Iris pigment epithelial cell (primary cell): ENCODE results near the gene SLAMF1.

ENCODE experiments used
- DNase-seq: peaks from one replicate; pipeline ENCODE4 v3.0.0-alpha.2; 2011; ENCODE audit warnings: low read depth

The SLAMF1 gene

GRCh38 chr1:160665330-160666078, 18.7 kb upstream of the SLAMF1 start:
- DNase-seq: peak; percentile 31

GRCh38 chr1:160664573-160665051, 17.8 kb upstream of the SLAMF1 start:
- no peak for DNase-seq

GRCh38 chr1:160662910-160663309, 16.1 kb upstream of the SLAMF1 start:
- DNase-seq: no peak

DNA sequence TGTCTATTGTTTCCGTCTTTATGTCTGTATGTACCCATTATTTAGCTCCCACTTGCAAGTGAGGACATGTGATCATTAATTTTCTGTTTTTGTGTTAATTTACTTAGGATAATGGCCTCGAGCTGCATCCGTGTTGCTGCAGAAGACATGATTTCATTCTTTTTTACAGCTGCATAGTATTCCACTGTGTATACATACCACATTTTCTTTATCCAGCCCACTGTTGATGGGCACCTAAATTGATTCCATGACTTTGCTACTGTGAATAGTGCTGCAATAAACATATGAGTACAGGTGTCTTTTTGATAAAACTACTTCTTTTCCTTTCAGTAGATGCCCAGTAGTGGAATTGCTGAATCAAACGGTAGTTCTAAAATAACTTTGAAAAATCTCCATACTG, 12.7 kb upstream of the SLAMF1 start:
- no peak for DNase-seq

DNA sequence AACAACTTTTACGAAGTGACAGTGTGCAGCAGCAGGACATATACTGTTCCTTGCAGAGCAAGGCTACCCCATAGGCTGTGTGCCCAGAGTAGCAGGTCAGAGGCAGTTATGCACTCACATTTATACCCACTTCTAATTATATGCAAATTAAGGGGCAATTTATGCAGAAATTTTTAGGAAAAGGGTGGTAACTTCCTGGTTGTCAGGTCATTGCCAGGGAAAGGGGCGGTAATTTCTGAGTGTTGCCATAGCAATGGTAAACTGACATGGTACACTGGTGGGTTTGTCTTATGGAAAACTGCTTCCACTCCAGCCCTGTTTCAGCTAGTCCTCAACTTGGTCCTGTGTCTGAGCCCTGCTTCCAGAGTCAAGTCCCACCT, 12.0 kb upstream of the SLAMF1 start:
- no peak for DNase-seq

DNA sequence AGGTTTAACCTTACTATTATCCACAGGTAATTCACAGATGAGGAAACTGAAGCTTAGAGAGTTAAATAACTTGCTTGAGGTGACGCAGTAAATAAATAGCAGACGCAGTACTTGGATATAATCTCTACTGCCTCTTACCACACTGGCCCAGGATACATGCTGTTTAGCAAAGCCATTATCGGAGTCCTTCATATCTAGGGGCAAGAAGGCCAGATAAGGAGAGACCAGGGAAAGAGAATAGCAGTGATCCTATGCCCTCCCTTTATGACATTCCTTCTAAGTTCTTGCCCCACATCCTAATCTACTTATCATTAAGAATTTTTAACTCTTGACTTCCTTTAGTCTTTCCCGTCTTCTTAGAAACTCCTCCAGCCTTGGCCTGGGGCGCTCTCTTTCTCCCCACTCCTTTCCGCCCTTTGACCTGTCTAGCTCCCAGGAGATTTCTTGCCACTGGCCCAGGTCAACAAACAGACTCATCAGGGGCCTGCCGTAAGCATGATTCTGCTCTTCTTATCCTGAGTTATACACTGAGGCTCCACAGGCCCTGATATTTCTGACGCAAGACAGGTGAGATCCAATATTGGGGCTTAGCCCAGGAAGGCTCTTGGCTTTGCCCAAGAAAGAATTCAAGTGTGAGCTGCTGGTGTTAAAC, 11.4 kb upstream of the SLAMF1 start:
- no peak for DNase-seq

- peak; percentile 76 for DNase-seq
Observed at GRCh38 chr1:160657250-160657781, 10.5 kb upstream of the SLAMF1 start.

- no peak for DNase-seq
Observed at GRCh38 chr1:160656737-160657136, 9.9 kb upstream of the SLAMF1 start.

DNA sequence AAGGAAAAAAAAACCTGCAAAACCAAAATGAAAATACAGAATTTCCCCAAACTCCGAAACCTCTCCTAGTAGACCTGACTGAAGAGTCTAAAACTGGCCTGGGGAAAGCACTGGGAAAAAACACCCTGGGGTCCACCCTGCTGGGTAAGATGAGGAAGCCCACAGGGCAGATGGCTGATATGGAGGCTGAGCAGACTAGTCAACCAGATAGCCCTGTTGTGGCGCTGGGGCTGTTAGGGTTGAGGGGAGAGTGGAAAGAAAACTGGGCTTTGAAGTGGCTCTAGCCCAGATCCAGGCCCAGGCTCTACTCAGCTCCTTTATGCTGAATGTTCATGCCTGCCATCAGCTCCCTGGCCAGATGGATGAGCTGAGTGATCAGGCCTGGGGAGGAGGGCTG, 6.8 kb upstream of the SLAMF1 start:
- DNase-seq: no peak

- no peak for DNase-seq
Observed at GRCh38 chr1:160652924-160653619, 6.2 kb upstream of the SLAMF1 start.

- peak; percentile 82 for DNase-seq
Observed at GRCh38 chr1:160652065-160652641, 5.3 kb upstream of the SLAMF1 start.

- peak; percentile 21 for DNase-seq
Observed at GRCh38 chr1:160651433-160652064, 4.7 kb upstream of the SLAMF1 start.

DNA sequence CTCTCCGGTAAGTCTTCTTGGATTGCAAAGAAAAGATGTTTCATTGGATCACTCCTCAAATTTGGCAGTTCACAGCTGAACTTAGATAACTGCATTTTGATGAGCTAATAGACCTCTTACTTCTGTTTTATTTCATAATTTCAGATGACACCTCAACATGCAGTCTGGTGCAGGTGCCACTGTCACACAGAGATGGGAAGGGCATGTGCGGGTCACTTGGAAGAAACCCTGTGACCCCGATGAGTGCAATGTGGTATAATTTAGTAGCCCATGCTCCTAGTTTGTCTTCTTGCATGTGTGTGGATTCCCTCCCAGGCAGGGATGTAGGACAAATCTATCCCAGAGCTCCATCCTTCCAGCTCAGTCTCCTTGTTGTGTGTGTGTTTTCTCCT, 481 bp upstream of the SLAMF1 start:
- no peak for DNase-seq

GRCh38 chr1:160646180-160646579, 664 bp downstream of the SLAMF1 start:
- DNase-seq: no peak

DNA sequence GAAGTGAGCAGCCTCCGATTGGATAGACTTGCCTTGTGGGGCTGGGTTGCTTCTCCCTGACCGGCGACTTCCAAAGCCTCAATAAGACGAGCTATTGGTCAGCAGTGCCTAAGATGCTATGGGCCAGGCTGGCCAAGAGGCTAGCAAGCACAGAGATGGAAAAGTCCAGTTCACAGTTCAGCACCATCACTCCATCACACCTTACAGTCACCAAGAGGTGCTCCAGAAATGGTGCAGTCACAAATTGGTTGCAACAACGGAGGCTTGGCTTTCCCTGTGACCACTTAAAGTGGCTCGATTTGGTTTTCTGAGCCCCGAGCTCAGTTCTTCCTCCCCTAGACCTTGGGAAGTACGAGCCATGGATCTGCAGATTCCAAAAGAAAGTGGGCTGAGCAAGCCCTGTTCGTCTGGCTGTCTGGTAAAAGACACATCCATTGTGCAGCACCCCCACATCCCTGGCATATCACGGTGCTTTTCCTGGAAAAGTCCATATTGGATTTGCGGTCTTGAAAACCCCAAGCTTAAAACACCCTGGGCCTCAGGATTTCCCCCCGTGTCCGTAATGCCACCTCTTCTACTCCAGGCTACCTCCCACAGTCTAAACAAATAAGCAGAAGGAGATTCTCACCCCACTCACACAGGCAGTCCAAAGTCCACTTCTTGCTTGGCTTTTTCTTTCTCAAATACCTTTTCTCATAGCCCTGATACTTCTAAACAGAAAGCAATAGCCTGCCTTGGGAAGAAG, 1.3 kb downstream of the SLAMF1 start:
- no peak for DNase-seq

GRCh38 chr1:160644399-160644798, 2.4 kb downstream of the SLAMF1 start:
- DNase-seq: no peak

DNA sequence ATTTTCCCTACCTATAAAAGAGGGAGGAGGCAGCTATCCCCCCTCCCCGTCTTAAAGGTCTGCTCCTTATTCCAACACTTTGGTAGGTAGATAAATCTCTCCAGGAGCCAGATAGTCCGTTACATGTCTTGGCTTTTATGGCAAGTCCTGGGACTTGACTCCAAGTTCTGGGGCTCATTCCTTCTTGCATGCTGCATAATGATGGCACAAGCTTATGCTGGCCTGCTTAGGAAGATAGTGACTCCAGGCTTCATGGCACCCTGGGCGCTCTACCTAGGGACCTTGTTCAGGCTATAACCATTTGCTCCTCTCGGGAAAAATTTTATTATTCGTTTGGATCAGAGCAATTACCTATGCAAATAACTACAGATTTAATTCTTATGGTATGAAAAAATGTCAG, 3.7 kb downstream of the SLAMF1 start:
- DNase-seq: no peak

- DNase-seq: no peak
Observed at GRCh38 chr1:160642281-160642644, 4.6 kb downstream of the SLAMF1 start.

GRCh38 chr1:160641323-160642280, 5.2 kb downstream of the SLAMF1 start:
- DNase-seq: no peak
